ENCODE measurements around the gene HTR6.

Gene HTR6

DNA sequence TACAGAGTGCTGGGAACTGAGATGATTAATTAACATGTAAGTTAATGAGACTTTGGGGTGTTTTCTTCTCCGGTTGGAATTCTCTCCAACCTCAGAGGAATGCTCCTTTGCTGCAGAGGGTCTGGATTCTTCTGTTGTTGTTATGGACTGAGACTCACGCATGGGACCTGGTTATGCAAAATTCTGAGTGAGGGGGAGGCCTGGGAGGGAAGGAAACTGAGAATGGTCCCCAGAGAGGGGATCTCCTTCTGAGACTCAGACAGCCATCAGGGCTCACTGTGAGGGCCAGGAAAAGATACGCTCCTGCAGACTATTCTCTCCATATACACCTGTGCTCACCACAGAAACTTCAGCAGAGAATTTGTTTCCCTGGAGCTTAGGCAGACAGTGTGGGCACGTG is 56.3 kb downstream of the HTR6 start:
- DNase-seq (ENCODE audit: low read depth): no peak

DNA sequence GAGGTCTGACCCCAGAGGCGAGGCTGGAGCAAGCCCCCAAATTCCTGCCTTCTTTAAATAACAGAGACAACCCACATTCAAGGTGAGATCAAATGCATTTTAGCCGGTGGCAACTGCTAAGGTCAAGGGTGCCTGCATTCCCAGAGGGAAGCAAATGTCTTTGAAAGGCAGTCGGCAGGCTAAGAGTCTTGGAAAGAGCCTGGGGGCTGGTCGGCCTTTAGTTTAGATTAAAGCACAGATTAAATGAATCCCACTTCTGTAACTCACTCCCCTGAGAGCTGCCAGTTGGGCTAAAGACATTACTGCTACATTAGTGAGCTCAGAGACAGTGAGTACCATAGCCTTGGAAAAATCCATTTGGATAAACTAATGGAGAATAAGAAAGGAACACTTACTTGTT is 59.2 kb downstream of the HTR6 start:
- DNase-seq (ENCODE audit: low read depth): no peak

DNA sequence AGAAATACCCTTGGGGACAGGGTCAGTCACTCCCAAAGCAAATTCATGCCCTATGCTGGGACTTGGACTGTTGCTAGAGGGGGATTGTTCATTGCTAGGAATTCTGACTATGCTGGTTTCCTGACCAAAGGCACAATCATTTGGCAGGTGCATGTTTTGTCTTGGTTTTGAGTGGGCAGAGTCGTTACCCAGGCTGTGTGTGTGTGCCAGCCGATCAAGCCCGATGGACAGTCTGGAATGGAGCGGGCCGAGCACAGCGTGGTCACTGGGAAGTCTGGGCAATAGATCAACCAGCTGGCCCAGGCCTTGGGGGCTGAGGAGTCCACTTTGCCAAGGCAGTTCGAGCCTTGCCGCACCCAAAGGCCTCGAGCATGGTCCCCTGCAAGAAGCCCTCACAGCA is 60.9 kb downstream of the HTR6 start:
- DNase-seq (ENCODE audit: low read depth): no peak

DNA sequence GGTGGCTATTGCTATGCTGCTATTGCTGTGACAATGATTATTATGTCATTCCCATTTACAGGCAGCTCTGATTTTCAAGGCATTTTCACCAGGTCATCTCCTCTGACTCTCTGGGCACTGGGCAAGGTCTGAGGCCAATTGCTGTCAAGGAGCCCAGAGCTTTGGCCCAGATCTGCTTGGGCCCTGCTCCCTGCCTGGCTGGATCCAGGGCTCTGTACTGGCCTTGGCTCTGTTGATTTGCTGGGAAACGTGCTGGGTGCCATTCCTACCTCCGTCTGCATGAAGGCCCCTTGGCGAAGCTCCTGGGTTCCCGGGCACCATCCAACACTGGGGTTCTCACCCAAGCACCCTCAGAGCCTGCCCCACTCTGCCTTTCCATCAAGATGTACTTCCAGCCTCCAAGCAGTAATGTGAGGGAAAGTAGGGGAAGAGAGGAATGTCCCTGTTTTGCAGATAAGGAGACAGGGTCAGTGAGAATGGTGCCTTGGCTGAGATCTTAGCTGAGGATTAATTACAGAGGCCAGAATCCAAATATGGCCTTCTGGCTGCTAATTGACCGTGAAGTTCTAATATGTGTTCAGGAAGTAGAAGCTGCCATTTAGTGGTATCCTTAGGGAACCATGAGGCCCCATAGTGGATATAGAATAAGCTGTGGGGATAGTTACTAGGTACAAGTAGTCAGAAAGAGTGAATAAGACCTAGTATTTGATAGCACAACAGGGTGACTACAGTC is 63.9 kb downstream of the HTR6 start:
- no peak for DNase-seq (ENCODE audit: low read depth)

DNA sequence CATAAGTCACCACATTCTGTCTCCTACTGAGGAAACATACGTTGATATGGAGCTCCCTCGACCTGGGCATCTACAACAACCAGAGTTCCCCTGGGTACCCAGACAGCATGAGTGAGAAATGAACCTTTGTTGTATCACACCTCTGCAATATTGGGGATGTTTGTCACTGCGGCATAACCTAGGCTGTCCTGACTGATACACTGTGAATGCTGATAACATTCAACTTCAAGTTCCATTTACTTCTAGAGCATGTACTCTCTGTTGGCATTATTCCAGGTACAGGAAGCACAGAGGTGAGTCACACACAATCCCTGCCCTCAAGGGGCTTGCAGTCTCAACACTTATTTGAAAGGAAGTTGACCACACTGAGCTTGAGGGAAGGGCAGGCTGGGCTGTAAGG is 65.6 kb downstream of the HTR6 start:
- no peak for DNase-seq (ENCODE audit: low read depth)

Measured in stimulated activated CD4-positive, alpha-beta T cell treated with anti-CD3 and anti-CD28 coated beads, Interleukin-2, amount 100 ng/mL, for 4 hours (primary cell).